H1 (cell line): Measurements from ENCODE around the gene EXOSC7. TPM values are rescaled to one million over a fixed set of nuclear protein-coding genes. Genes with fewer than 3 reads are reported as not detected.

ENCODE experiments used
- POU5F1 ChIP-seq: IDR thresholded peaks from 2 replicates; pipeline ENCODE4 v1.6.1; 2011; ENCODE audit warnings: low read depth, mild to moderate bottlenecking, low read length, moderate library complexity
- ZNF274 ChIP-seq: IDR thresholded peaks from 2 replicates; pipeline ENCODE4 v1.7.0; 2012; ENCODE audit warnings: low read length, borderline replicate concordance; ENCODE audit errors: extremely low read depth
- polyA plus RNA-seq, 7 experiments: library from polyadenylated mRNA; depleted of rRNA in 3 of 7; stranded (reverse) in 5 of 7; unstranded in 2 of 7; fragments of >200 nt in 5 of 7; fragments of 200-250 nt in 2 of 7; gene quantifications; 1 replicate in 5 of 7; 2 replicates in 1 of 7; 4 replicates in 1 of 7; pipeline versions ENCODE4 v1.2.1 to v1.2.3, GENCODE V29; 2011 to 2013; ENCODE audit warnings: missing spikeins in 2 of 7, mixed read lengths in 2 of 7
- total RNA-seq: library from RNA; stranded (reverse); fragmentation: NEBNext Ultra II Directional; extraction: Animal tissue kit (Norgen Biotek cat#: 25700); gene quantifications from 2 replicates; pipeline ENCODE4 v1.2.1, GENCODE V29; 2021

EXOSC7 gene
- total and polyA plus RNA-seq, 2 of the 8 experiments (the other 6 are each of a cell fraction or from before 2014, with no cell fraction given), result 92.7 to 94.5 TPM

- no peak for TF ChIP-seq POU5F1
- no peak for TF ChIP-seq ZNF274
These were observed 53.2 kb downstream of the EXOSC7 start (continued) for GRCh38 chr3:45029216-45029615.
